GM12892 (cell line): Measurements from ENCODE around the gene ZBTB7C.

ENCODE experiments used
- DNase-seq: peaks from one replicate; pipeline ENCODE4 v3.0.0; 2011; ENCODE audit not compliant: insufficient read length
- FAIRE-seq: peaks from 2 replicates; lab custom pipeline; 2011; peaks lifted over from hg19 to GRCh38; lab: Jason Lieb, UNC
- POLR2A ChIP-seq: IDR thresholded peaks from 2 replicates; pipeline ENCODE4 v1.6.1; 2011; ENCODE audit warnings: low read depth, low read length, control low read depth
- POLR2AphosphoS5 ChIP-seq: IDR thresholded peaks from 2 replicates; pipeline ENCODE4 v1.6.1; 2011; ENCODE audit warnings: low read depth, low read length, control low read depth
- TAF1 ChIP-seq: IDR thresholded peaks from 2 replicates; pipeline ENCODE4 v1.6.1; 2011; ENCODE audit warnings: low read depth, mild to moderate bottlenecking, control low read depth, low read length, borderline replicate concordance

ZBTB7C gene

GRCh38 chr18:48078448-48078847, 330.7 kb downstream of the ZBTB7C start:
- FAIRE-seq (no peak), DNase-seq (no peak)
- no peak for TF ChIP-seq TAF1
- TF ChIP-seq POLR2A = no peak

- DNase-seq = no peak
- no peak for FAIRE-seq
- TF ChIP-seq POLR2AphosphoS5 (no peak), TAF1 (no peak), POLR2A (no peak)
These were observed 331.9 kb downstream of the ZBTB7C start for GRCh38 chr18:48077291-48077690.

- no peak for FAIRE-seq
- no peak for DNase-seq
- TF ChIP-seq POLR2A (no peak), POLR2AphosphoS5 (no peak), TAF1 (no peak)
These were observed 332.7 kb downstream of the ZBTB7C start for GRCh38 chr18:48076461-48076860.

- DNase-seq (no peak), FAIRE-seq (no peak)
These were observed 333.5 kb downstream of the ZBTB7C start for GRCh38 chr18:48075707-48076093.

GRCh38 chr18:48074929-48075706, 334.1 kb downstream of the ZBTB7C start:
- DNase-seq (no peak), FAIRE-seq (no peak)
- TF ChIP-seq POLR2A (no peak), POLR2AphosphoS5 (no peak), TAF1 (no peak)

More at GRCh38 chr18:48075707-48076093, 333.5 kb downstream of the ZBTB7C start:
- no peak for TF ChIP-seq TAF1
- TF ChIP-seq POLR2AphosphoS5 = no peak
- TF ChIP-seq POLR2A = no peak

- DNase-seq = no peak
- no peak for FAIRE-seq
- TF ChIP-seq POLR2AphosphoS5 = no peak
- no peak for TF ChIP-seq TAF1
- no peak for TF ChIP-seq POLR2A
These were observed 335.8 kb downstream of the ZBTB7C start for GRCh38 chr18:48073211-48073930.

GRCh38 chr18:48072428-48073204, 336.6 kb downstream of the ZBTB7C start:
- no peak for DNase-seq
- no peak for TF ChIP-seq POLR2A
- TF ChIP-seq POLR2AphosphoS5 = no peak
- TF ChIP-seq TAF1 = no peak

GRCh38 chr18:48068916-48069445, 340.2 kb downstream of the ZBTB7C start:
- TF ChIP-seq POLR2AphosphoS5 (no peak), TAF1 (no peak), POLR2A (no peak)
- no peak for DNase-seq
- no peak for FAIRE-seq

More at GRCh38 chr18:48072428-48073204, 336.6 kb downstream of the ZBTB7C start:
- no peak for FAIRE-seq

GRCh38 chr18:48066225-48066652, 342.9 kb downstream of the ZBTB7C start:
- TF ChIP-seq POLR2A (no peak), POLR2AphosphoS5 (no peak), TAF1 (no peak)
- DNase-seq (no peak), FAIRE-seq (no peak)

- no peak for FAIRE-seq
- DNase-seq = no peak
- TF ChIP-seq POLR2AphosphoS5 (no peak), POLR2A (no peak), TAF1 (no peak)
These were observed 343.6 kb downstream of the ZBTB7C start for GRCh38 chr18:48065601-48065995.

GRCh38 chr18:48064978-48065600, 344.1 kb downstream of the ZBTB7C start:
- FAIRE-seq (no peak), DNase-seq (no peak)
- TF ChIP-seq POLR2AphosphoS5 (no peak), TAF1 (no peak), POLR2A (no peak)

- DNase-seq = no peak
- FAIRE-seq = no peak
These were observed 347.2 kb downstream of the ZBTB7C start for GRCh38 chr18:48061781-48062570.

More at GRCh38 chr18:48061781-48062570, 347.2 kb downstream of the ZBTB7C start:
- TF ChIP-seq POLR2AphosphoS5 = no peak
- TF ChIP-seq POLR2A = no peak
- no peak for TF ChIP-seq TAF1
